WERI-Rb-1 (cell line): ENCODE data around the gene ARHGEF17.
A peak's percentile ranks its signal among the peaks of the same experiment; 100 is the strongest.

Experiments
- DNase-seq: peaks from one replicate; pipeline ENCODE4 v3.0.0-alpha.2; 2020
- H3K27ac ChIP-seq: fragments of 250-450 bp; sonication (Bioruptor Pico); 2 replicates; pipeline ENCODE4 v1.5.1; 2020; ENCODE audit warnings: mild to moderate bottlenecking, moderate library complexity
- H3K27me3 ChIP-seq: fragments of 250-450 bp; sonication (Bioruptor Pico); 2 replicates; pipeline ENCODE4 v1.5.1; 2021; ENCODE audit warnings: mild to moderate bottlenecking, low read depth, moderate library complexity; ENCODE audit not compliant: insufficient read depth, severe bottlenecking
- H3K36me3 ChIP-seq: fragments of 250-450 bp; sonication (Bioruptor Pico); 2 replicates; pipeline ENCODE4 v1.5.1; 2020; ENCODE audit warnings: mild to moderate bottlenecking, moderate library complexity
- H3K4me3 ChIP-seq: 2 replicates; pipeline ENCODE4 v1.5.1; 2011; ENCODE audit warnings: low read depth, mild to moderate bottlenecking, control low read depth, low read length
- H3K9me3 ChIP-seq: fragments of 250-450 bp; sonication (Bioruptor Pico); 2 replicates; pipeline ENCODE4 v1.5.1; 2021; ENCODE audit warnings: mild to moderate bottlenecking, moderate library complexity; ENCODE audit not compliant: severe bottlenecking
- CTCF ChIP-seq: IDR thresholded peaks from 2 replicates; pipeline ENCODE4 v1.5.1; 2011; ENCODE audit warnings: low read depth, mild to moderate bottlenecking, control low read depth, inconsistent platforms, low read length

The ARHGEF17 gene

DNA sequence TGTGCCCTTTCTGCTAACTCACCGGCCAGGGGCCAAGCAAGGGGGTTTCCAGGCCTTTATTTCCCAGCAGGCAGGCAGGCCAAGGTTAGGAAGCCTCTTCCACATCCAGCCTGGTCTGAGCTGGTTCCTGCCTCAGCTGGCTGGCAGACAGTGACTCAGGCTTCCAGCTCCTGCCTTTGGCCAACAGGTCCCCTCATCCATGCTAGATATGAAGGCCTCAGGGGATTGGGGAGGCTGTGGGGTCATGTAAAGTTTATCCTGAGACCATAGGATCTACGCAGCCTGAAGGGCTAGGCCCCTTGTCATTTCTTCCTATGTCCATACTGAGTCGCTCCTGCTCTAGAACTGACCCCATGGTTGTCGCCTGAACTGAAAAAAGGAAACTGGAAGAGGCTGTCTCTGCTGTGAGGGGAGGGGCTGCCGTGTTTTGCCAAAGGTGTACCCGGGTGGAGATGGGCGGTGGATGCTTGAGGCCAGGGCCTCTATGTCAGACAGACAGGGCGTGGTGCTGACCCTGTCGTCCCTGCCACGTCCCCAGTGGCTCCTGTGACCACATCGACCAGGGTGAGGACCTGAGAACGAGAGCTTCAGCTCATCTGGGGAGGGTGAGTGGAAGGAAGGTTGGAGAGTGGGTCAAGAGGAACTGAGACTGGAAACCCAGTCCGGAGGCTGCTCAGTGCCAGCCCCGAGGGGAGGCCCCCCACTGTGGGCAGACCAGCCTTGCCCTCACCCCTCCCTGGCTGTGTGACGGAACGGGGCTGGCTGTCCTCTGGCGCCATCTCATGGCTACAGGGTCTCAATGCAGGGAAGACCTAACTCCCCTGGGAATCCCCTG lies 19.0 kb upstream of the ARHGEF17 start:
- no peaks in the 10 kb centered on the region for H3K36me3 ChIP-seq
- peak overlapping the region; percentile 29 for H3K4me3 ChIP-seq
- H3K9me3 ChIP-seq: no peaks in the 10 kb centered on the region
- no peaks in the 10 kb centered on the region for H3K27me3 ChIP-seq
- H3K27ac ChIP-seq: no peak overlapping the region; the same call in 1 of the 2 replicates
- peak; percentile 74 for DNase-seq
- peak; percentile 97 for TF ChIP-seq CTCF

- DNase-seq: no peak
- Histone ChIP-seq H3K9me3 (no peaks in the 10 kb centered on the region), H3K27me3 (no peaks in the 10 kb centered on the region), H3K4me3 (no peak overlapping the region), H3K36me3 (no peaks in the 10 kb centered on the region), H3K27ac (no peak overlapping the region)
- no peak for TF ChIP-seq CTCF
Measured at GRCh38 chr11:73290536-73290935, 17.5 kb upstream of the ARHGEF17 start.

GRCh38 chr11:73291196-73291595 lies 16.9 kb upstream of the ARHGEF17 start:
- Histone ChIP-seq H3K27ac (no peak overlapping the region), H3K9me3 (no peaks in the 10 kb centered on the region), H3K36me3 (no peaks in the 10 kb centered on the region), H3K27me3 (no peaks in the 10 kb centered on the region), H3K4me3 (no peak overlapping the region)
- no peak for TF ChIP-seq CTCF
- DNase-seq: no peak

DNA sequence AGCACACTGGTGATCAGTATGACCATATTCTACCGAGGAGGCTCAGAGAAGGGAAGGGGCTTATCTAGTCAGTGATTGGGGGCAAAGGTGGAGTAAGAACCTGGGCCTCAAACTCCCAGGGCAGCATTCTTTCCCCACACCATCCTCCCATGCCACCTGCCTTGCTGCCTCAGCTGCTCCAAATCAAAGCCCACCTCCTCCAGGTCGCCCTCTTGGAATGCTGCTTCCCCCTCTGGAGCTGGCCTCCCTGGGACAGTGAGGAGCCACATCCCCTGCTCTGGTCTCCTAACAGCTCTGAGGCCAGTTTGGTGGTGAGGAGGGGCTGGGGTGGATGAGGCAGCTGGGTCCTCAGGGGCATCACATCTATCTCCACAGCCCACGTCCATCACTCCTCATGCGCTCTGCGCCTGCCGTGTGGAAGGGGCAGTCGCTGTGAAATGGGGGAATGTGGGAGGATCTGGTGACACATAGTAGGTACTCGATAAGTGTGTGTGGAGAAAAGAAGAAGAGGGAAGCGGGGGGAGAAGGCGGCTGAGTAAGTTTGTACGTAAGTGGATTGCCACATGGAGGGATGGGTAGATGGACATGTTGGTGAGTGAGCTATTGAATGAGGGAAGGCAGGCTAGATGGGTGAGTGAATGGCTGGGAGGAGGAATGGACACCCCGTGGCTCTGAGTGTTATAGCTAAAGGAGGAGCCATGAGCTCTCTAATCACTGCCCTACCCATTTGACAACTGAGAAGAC lies 16.1 kb upstream of the ARHGEF17 start:
- H3K9me3 ChIP-seq: no peaks in the 10 kb centered on the region
- no peak for TF ChIP-seq CTCF
- no peak overlapping the region for H3K4me3 ChIP-seq
- H3K27ac ChIP-seq: no peak overlapping the region
- no peaks in the 10 kb centered on the region for H3K36me3 ChIP-seq
- no peak for DNase-seq
- H3K27me3 ChIP-seq: no peaks in the 10 kb centered on the region

DNA sequence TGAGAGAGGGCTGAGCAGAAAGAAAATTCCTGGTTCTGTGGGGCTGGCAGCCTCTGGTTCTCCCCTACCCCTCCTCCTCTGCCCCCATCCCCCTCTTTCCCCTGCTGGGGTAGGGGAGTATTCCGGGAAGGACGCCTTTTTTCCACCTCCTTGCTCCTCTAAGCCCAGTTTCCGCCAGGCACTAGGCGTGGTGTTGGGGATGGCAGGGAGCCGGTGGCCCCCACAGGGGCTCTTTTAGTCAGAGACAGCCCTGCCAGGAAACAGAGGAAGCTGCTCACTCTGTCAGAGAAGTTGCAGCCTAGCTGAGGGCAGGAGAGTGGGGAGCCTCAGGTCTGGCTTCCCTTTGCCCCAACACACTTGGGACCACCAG lies 15.6 kb upstream of the ARHGEF17 start:
- no peak for DNase-seq
- no peak for TF ChIP-seq CTCF
- Histone ChIP-seq H3K36me3 (no peaks in the 10 kb centered on the region), H3K27ac (no peak overlapping the region), H3K4me3 (no peak overlapping the region), H3K27me3 (no peaks in the 10 kb centered on the region), H3K9me3 (no peaks in the 10 kb centered on the region)
